C4-2B (cell line): ENCODE data around the gene MFN2.

Experiments used
- H3K27ac ChIP-seq: fragments of 450-650 bp; 2 replicates; pipeline ENCODE4 v1.5.1; 2017
- CTCF ChIP-seq: fragments of 450-650 bp; conservative IDR thresholded peaks from 2 replicates; pipeline ENCODE4 v1.5.1; 2017; ENCODE audit warnings: mild to moderate bottlenecking
- ZFX ChIP-seq: fragments of 450-650 bp; IDR thresholded peaks from 2 replicates; pipeline ENCODE4 v1.6.1; 2017

MFN2 gene

GRCh38 chr1:12057382-12057781 is 77.1 kb downstream of the MFN2 start:
- no peak overlapping the region for H3K27ac ChIP-seq
- TF ChIP-seq CTCF: no peak
- TF ChIP-seq ZFX: no peak

GRCh38 chr1:12057940-12058687 is 77.9 kb downstream of the MFN2 start:
- TF ChIP-seq ZFX: no peak
- no peak for TF ChIP-seq CTCF
- no peak overlapping the region for H3K27ac ChIP-seq

- no peak overlapping the region for H3K27ac ChIP-seq
- TF ChIP-seq ZFX (no peak), CTCF (no peak)
Measured at GRCh38 chr1:12059226-12059625, 79.0 kb downstream of the MFN2 start.

GRCh38 chr1:12059722-12060464 is 79.6 kb downstream of the MFN2 start:
- no peak for TF ChIP-seq ZFX
- TF ChIP-seq CTCF: no peak
- H3K27ac ChIP-seq: no peak overlapping the region

- TF ChIP-seq ZFX (no peak), CTCF (no peak)
- H3K27ac ChIP-seq: no peak overlapping the region
Measured at GRCh38 chr1:12060500-12060899, 80.3 kb downstream of the MFN2 start.
